ENCODE data around the gene SPIRE2.

GRCh38 chr16:89893642-89894548 is 65.6 kb downstream of the SPIRE2 start:
- no peak for TF ChIP-seq CTCF (IDR thresholded peaks at IDR 0.05)
- TF ChIP-seq POLR2A (IDR thresholded peaks at IDR 0.05) = no peak
- no peak for TF ChIP-seq POLR2AphosphoS5 (IDR thresholded peaks at IDR 0.05)
- no peak for TF ChIP-seq EP300 (IDR thresholded peaks at IDR 0.05)

Data from sigmoid colon (tissue), 4 donors.